ENCODE data around the gene RNF166. TPM values are rescaled to one million over a fixed set of nuclear protein-coding genes. Genes with fewer than 3 reads are reported as not detected.

The RNF166 gene
- polyA plus RNA-seq, 4 donors: 9.2 to 15.1 (median 12.1) TPM

GRCh38 chr16:88688013-88688778 is 18.0 kb downstream of the RNF166 start:
- DNase-seq (peak; percentile 77), FAIRE-seq (no peak)
- no peak overlapping the region for H3K4me3 ChIP-seq (ENCODE audit: low read depth in 1 of 3, low read length in 3 of 3)
- H3K27me3 ChIP-seq (ENCODE audit: control insufficient read depth in 3 of 3, insufficient read depth in 3 of 3, low read length in 3 of 3): peaks cover 0 to 44% (median 2%) of the 10 kb centered on the region in 3 donors
- H3K36me3 ChIP-seq (ENCODE audit: control insufficient read depth in 3 of 3, insufficient read depth in 2 of 3, low read depth in 1 of 3, low read length in 3 of 3): no peaks in the 10 kb centered on the region
- WGBS, 3 donors: 16 to 42% (median 29%) methylated on average over 27 to 28 of the region's 28 CpGs
- H3K27ac ChIP-seq (ENCODE audit: low read depth in 1 of 3, low read length in 2 of 3): peak overlapping the region in 1 of 3 donors; percentile 58
- H3K4me1 ChIP-seq (ENCODE audit: control insufficient read depth in 3 of 3, insufficient read depth in 2 of 3, low read depth in 1 of 3, low read length in 2 of 3): peaks cover 2 to 38% (median 5%) of the 10 kb centered on the region in 3 donors
- H3K9me3 ChIP-seq (ENCODE audit: control insufficient read depth in 2 of 2, insufficient read depth in 1 of 2, low read depth in 1 of 2, low read length in 1 of 2): no peaks in the 10 kb centered on the region

- DNase-seq (no peak), FAIRE-seq (no peak)
- H3K27me3 ChIP-seq (ENCODE audit: control insufficient read depth in 3 of 3, insufficient read depth in 3 of 3, low read length in 3 of 3): peaks cover 0 to 44% (median 2%) of the 10 kb centered on the region in 3 donors
- 23 to 62% (median 55%) methylated on average over 3 of the region's 3 CpGs for WGBS, 3 donors
- H3K9me3 ChIP-seq (ENCODE audit: control insufficient read depth in 2 of 2, insufficient read depth in 1 of 2, low read depth in 1 of 2, low read length in 1 of 2): no peaks in the 10 kb centered on the region
- H3K27ac ChIP-seq (ENCODE audit: low read depth in 1 of 3, low read length in 2 of 3): peak overlapping the region in 1 of 3 donors; percentile 58
- H3K4me1 ChIP-seq (ENCODE audit: control insufficient read depth in 3 of 3, insufficient read depth in 2 of 3, low read depth in 1 of 3, low read length in 2 of 3): peaks cover 2 to 38% (median 5%) of the 10 kb centered on the region in 3 donors
- no peaks in the 10 kb centered on the region for H3K36me3 ChIP-seq (ENCODE audit: control insufficient read depth in 3 of 3, insufficient read depth in 2 of 3, low read depth in 1 of 3, low read length in 3 of 3)
- H3K4me3 ChIP-seq (ENCODE audit: low read depth in 1 of 3, low read length in 3 of 3): no peak overlapping the region
Observed at GRCh38 chr16:88687676-88688012, 18.6 kb downstream of the RNF166 start.

DNA sequence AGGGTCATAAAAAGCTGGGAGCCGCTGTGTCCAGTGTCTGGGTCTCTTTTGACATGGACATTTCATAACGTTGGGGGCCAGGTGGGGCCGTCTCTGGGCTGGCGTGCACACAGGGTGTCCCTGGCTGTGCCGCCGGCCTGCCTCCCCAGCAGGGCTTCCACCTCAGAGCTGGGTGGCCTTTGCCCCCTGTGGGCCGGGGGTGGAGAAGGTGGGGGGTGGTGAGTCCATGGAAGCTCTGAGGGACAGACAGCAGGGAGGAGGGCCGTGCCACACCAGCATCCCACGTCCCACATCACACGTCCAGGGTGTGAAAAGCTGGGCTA is 19.0 kb downstream of the RNF166 start:
- DNase-seq (peak in 1 of 2 donors; percentile 33), FAIRE-seq (no peak)
- WGBS, 3 donors: 12 to 55% (median 20%) methylated on average over 10 of the region's 10 CpGs
- Histone ChIP-seq H3K4me3 (ENCODE audit: low read depth in 1 of 3, low read length in 3 of 3) (no peak overlapping the region), H3K36me3 (ENCODE audit: control insufficient read depth in 3 of 3, insufficient read depth in 2 of 3, low read depth in 1 of 3, low read length in 3 of 3) (no peaks in the 10 kb centered on the region), H3K27ac (ENCODE audit: low read depth in 1 of 3, low read length in 2 of 3) (no peak overlapping the region), H3K9me3 (ENCODE audit: control insufficient read depth in 2 of 2, insufficient read depth in 1 of 2, low read depth in 1 of 2, low read length in 1 of 2) (no peaks in the 10 kb centered on the region), H3K4me1 (ENCODE audit: control insufficient read depth in 3 of 3, insufficient read depth in 2 of 3, low read depth in 1 of 3, low read length in 2 of 3) (peaks cover 2 to 38% (median 5%) of the 10 kb centered on the region in 3 donors), H3K27me3 (ENCODE audit: control insufficient read depth in 3 of 3, insufficient read depth in 3 of 3, low read length in 3 of 3) (peaks cover 0 to 44% (median 2%) of the 10 kb centered on the region in 3 donors)

- Histone ChIP-seq H3K27ac (ENCODE audit: low read depth in 1 of 3, low read length in 2 of 3) (peak within 1 kb of the TSS in 2 of 3 donors; percentile 21 to 71), H3K4me3 (ENCODE audit: low read depth in 1 of 3, low read length in 3 of 3) (peak within 1 kb of the TSS; percentile 41 to 60 (median 51)), H3K4me1 (ENCODE audit: control insufficient read depth in 3 of 3, insufficient read depth in 2 of 3, low read depth in 1 of 3, low read length in 2 of 3) (peaks cover 2 to 38% (median 5%) of the 10 kb centered on the region in 3 donors), H3K36me3 (ENCODE audit: control insufficient read depth in 3 of 3, insufficient read depth in 2 of 3, low read depth in 1 of 3, low read length in 3 of 3) (no peaks in the 10 kb centered on the region), H3K9me3 (ENCODE audit: control insufficient read depth in 2 of 2, insufficient read depth in 1 of 2, low read depth in 1 of 2, low read length in 1 of 2) (no peaks in the 10 kb centered on the region), H3K27me3 (ENCODE audit: control insufficient read depth in 3 of 3, insufficient read depth in 3 of 3, low read length in 3 of 3) (peaks cover 0 to 45% (median 2%) of the 10 kb centered on the region in 3 donors)
- peak; percentile 85 to 93 for DNase-seq
- 4 to 6% (median 6%) methylated on average over 44 to 65 of the region's 65 CpGs for WGBS, 3 donors
- FAIRE-seq: no peak
Observed at GRCh38 chr16:88686439-88687253, 19.6 kb downstream of the RNF166 start, which contains the start of gene SNAI3. Gene SNAI3, minus strand, starts transcription at chr16:88686507. Its CDS starts 101 bp downstream, at chr16:88686406.

DNA sequence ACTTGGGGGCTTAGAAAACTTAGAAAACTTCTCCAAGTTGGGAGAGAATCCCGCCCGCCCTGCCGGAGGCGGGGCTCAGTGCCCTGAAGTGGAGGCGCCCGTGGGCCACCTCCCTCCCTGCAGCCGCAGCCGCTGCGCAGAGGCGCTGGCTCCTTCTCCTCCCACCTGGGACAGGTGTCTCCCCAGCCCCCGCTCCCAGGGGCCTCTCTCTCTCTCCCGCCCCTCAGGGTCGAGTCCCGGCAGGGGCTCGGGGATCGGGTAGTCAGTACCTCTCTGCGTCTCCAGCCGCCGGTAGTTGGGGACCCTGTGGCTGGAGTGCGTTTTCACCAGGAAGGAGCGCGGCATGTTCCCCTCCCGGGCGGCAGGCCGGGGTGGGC is 20.2 kb downstream of the RNF166 start:
- peak overlapping the region in 1 of 3 donors; percentile 71 for H3K27ac ChIP-seq (ENCODE audit: low read depth in 1 of 3, low read length in 2 of 3)
- H3K36me3 ChIP-seq (ENCODE audit: control insufficient read depth in 3 of 3, insufficient read depth in 2 of 3, low read depth in 1 of 3, low read length in 3 of 3): no peaks in the 10 kb centered on the region
- H3K4me1 ChIP-seq (ENCODE audit: control insufficient read depth in 3 of 3, insufficient read depth in 2 of 3, low read depth in 1 of 3, low read length in 2 of 3): peaks cover 2 to 38% (median 5%) of the 10 kb centered on the region in 3 donors
- no peaks in the 10 kb centered on the region for H3K9me3 ChIP-seq (ENCODE audit: control insufficient read depth in 2 of 2, insufficient read depth in 1 of 2, low read depth in 1 of 2, low read length in 1 of 2)
- WGBS, 3 donors: 0 to 1% (median 1%) methylated on average over 21 to 25 of the region's 25 CpGs
- no peak for DNase-seq
- peak overlapping the region; percentile 41 to 60 (median 51) for H3K4me3 ChIP-seq (ENCODE audit: low read depth in 1 of 3, low read length in 3 of 3)
- no peak for FAIRE-seq
- peaks cover 0 to 51% (median 2%) of the 10 kb centered on the region in 3 donors for H3K27me3 ChIP-seq (ENCODE audit: control insufficient read depth in 3 of 3, insufficient read depth in 3 of 3, low read length in 3 of 3)

- peak in 1 of 2 donors; percentile 48 for DNase-seq
- Histone ChIP-seq H3K9me3 (ENCODE audit: control insufficient read depth in 2 of 2, insufficient read depth in 1 of 2, low read depth in 1 of 2, low read length in 1 of 2) (no peaks in the 10 kb centered on the region), H3K36me3 (ENCODE audit: control insufficient read depth in 3 of 3, insufficient read depth in 2 of 3, low read depth in 1 of 3, low read length in 3 of 3) (no peaks in the 10 kb centered on the region), H3K27me3 (ENCODE audit: control insufficient read depth in 3 of 3, insufficient read depth in 3 of 3, low read length in 3 of 3) (peaks cover 0 to 49% (median 2%) of the 10 kb centered on the region in 3 donors), H3K27ac (ENCODE audit: low read depth in 1 of 3, low read length in 2 of 3) (peak overlapping the region in 2 of 3 donors; percentile 21 to 71), H3K4me3 (ENCODE audit: low read depth in 1 of 3, low read length in 3 of 3) (peak overlapping the region; percentile 41 to 60 (median 51)), H3K4me1 (ENCODE audit: control insufficient read depth in 3 of 3, insufficient read depth in 2 of 3, low read depth in 1 of 3, low read length in 2 of 3) (peaks cover 2 to 38% (median 5%) of the 10 kb centered on the region in 3 donors)
- 5 to 7% (median 6%) methylated on average over 32 to 33 of the region's 33 CpGs for WGBS, 3 donors
- no peak for FAIRE-seq
Observed at GRCh38 chr16:88685156-88686061, 20.8 kb downstream of the RNF166 start.

DNA sequence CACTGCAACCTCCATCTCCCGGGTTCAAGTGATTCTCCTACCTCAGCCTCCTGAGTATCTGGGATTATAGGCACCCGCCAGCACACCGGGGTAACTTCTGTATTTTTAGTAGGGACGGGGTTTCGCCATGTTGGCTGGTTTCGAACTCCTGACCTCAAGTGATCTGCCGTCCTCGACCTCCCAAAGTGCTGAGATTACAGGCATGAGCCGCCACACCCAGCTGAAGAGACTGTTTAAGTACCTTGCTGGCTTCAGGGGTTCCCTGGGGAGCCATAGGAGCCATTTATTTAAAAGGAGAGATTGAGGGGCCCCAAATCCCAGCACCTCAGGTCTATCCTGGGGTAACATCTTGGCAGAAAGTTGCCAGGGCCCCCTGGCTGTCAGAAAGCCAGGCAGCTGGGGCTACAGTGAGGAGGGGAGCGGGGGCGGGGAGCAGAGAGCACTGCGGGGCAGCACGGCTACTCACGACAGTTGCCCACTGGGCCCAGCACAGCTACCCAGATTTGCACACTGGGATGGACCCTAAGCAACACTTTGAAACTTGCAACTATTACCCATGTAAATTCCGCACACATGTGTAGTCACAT is 21.5 kb downstream of the RNF166 start:
- 73 to 82% (median 75%) methylated on average over 15 of the region's 15 CpGs for WGBS, 3 donors
- no peaks in the 10 kb centered on the region for H3K36me3 ChIP-seq (ENCODE audit: control insufficient read depth in 3 of 3, insufficient read depth in 2 of 3, low read depth in 1 of 3, low read length in 3 of 3)
- H3K4me3 ChIP-seq (ENCODE audit: low read depth in 1 of 3, low read length in 3 of 3): no peak overlapping the region
- H3K4me1 ChIP-seq (ENCODE audit: control insufficient read depth in 3 of 3, insufficient read depth in 2 of 3, low read depth in 1 of 3, low read length in 2 of 3): peaks cover 2 to 38% (median 5%) of the 10 kb centered on the region in 3 donors
- H3K27ac ChIP-seq (ENCODE audit: low read depth in 1 of 3, low read length in 2 of 3): no peak overlapping the region
- peaks cover 0 to 49% (median 2%) of the 10 kb centered on the region in 3 donors for H3K27me3 ChIP-seq (ENCODE audit: control insufficient read depth in 3 of 3, insufficient read depth in 3 of 3, low read length in 3 of 3)
- no peaks in the 10 kb centered on the region for H3K9me3 ChIP-seq (ENCODE audit: control insufficient read depth in 2 of 2, insufficient read depth in 1 of 2, low read depth in 1 of 2, low read length in 1 of 2)
- FAIRE-seq: no peak
- no peak for DNase-seq

Data from small intestine (tissue), 7 donors.